Tibial nerve (tissue), 4 donors: Measurements from ENCODE around the gene NXPE4. TPM values are rescaled to one million over a fixed set of nuclear protein-coding genes. Genes with fewer than 3 reads are reported as not detected.
"Not testable (repeated sequence)": the region's sequence is repeated elsewhere in the genome, so short reads cannot be mapped to it uniquely, and the experiment has no call there.

Experiments
- DNase-seq, 2 donors: peaks; one replicate each; pipeline ENCODE4 v3.0.0-alpha.2; 2019; ENCODE audit warnings: low spot score in 2 of 2
- H3K27ac ChIP-seq, 4 donors: fragments of 200-600 bp; sonication (generic) in 3 of 4; one replicate each; pipeline ENCODE4 v1.5.1; 2017 to 2019; ENCODE audit warnings: mild to moderate bottlenecking in 1 of 4
- H3K27me3 ChIP-seq, 2 donors: fragments of 200-600 bp; sonication (generic) in 1 of 2; one replicate each; pipeline versions ENCODE4 v1.5.1 to v1.6.0; 2017 to 2019
- H3K36me3 ChIP-seq, 3 donors: fragments of 200-600 bp; sonication (generic); one replicate each; pipeline ENCODE4 v1.5.1; 2018 to 2019
- H3K4me1 ChIP-seq, 4 donors: fragments of 200-600 bp; sonication (generic) in 3 of 4; one replicate each; pipeline ENCODE4 v1.5.1; 2017 to 2019
- H3K4me3 ChIP-seq, 4 donors: fragments of 200-600 bp; sonication (generic) in 3 of 4; one replicate each; pipeline ENCODE4 v1.5.1; 2017 to 2019; ENCODE audit warnings: mild to moderate bottlenecking in 1 of 4, moderate library complexity in 1 of 4
- H3K9me3 ChIP-seq, 4 donors: fragments of 200-600 bp; sonication (generic) in 3 of 4; one replicate each; pipeline ENCODE4 v1.5.1; 2017 to 2019
- EP300 ChIP-seq, 2 donors: sonication (generic); formaldehyde crosslinking; IDR thresholded peaks; one replicate each; pipeline ENCODE4 v1.6.1; 2017; ENCODE audit warnings: antibody characterized with exemption in 2 of 2, mild to moderate bottlenecking in 1 of 2
- POLR2A ChIP-seq, 2 donors: fragments of 450-650 bp; IDR thresholded peaks; one replicate each; pipeline ENCODE4 v1.6.1; 2017; ENCODE audit warnings: antibody characterized with exemption in 2 of 2, mild to moderate bottlenecking in 2 of 2, moderate library complexity in 2 of 2
- WGBS, 2 donors: methylation state at CpG; one replicate each; pipeline ENCODE4 v1.1.5; 2018; 5-methylcytosine and 5-hydroxymethylcytosine counted together
- total RNA-seq, 4 donors: library from RNA; depleted of rRNA; stranded (reverse); fragments of >200 nt; gene quantifications; one replicate each; pipeline ENCODE4 v1.1.0, GENCODE V29; 2016
- TF ChIP-seq, protein P1 (sequence below), 5 experiments: fragments of 200-600 bp in 3 of 5; fragments of 450-650 bp in 2 of 5; sonication (generic) in 3 of 5; IDR thresholded peaks; one replicate each; pipeline ENCODE4 v1.5.1; 2016 to 2019; ENCODE audit warnings: antibody characterized with exemption in 5 of 5, mild to moderate bottlenecking in 3 of 5, moderate library complexity in 2 of 5

The NXPE4 gene
- total RNA-seq, 4 donors from 2014 or later: not detected

- no peak for DNase-seq
- H3K27me3 ChIP-seq: no peaks in the 10 kb centered on the region
- no peaks in the 10 kb centered on the region for H3K4me1 ChIP-seq
- TF ChIP-seq, protein P1, sequence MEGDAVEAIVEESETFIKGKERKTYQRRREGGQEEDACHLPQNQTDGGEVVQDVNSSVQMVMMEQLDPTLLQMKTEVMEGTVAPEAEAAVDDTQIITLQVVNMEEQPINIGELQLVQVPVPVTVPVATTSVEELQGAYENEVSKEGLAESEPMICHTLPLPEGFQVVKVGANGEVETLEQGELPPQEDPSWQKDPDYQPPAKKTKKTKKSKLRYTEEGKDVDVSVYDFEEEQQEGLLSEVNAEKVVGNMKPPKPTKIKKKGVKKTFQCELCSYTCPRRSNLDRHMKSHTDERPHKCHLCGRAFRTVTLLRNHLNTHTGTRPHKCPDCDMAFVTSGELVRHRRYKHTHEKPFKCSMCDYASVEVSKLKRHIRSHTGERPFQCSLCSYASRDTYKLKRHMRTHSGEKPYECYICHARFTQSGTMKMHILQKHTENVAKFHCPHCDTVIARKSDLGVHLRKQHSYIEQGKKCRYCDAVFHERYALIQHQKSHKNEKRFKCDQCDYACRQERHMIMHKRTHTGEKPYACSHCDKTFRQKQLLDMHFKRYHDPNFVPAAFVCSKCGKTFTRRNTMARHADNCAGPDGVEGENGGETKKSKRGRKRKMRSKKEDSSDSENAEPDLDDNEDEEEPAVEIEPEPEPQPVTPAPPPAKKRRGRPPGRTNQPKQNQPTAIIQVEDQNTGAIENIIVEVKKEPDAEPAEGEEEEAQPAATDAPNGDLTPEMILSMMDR (IDR thresholded peaks at IDR 0.05): no peak
- no peak overlapping the region for H3K4me3 ChIP-seq
- no peak overlapping the region for H3K27ac ChIP-seq
- peaks cover 0 to 41% (median 0%) of the 10 kb centered on the region in 4 donors for H3K9me3 ChIP-seq
- H3K36me3 ChIP-seq: no peaks in the 10 kb centered on the region
- WGBS, 2 donors: 92 to 94% methylated on average over 28 to 29 of the region's 29 CpGs
Observed at GRCh38 chr11:114617157-114618124, 21.9 kb upstream of the NXPE4 start.

DNA sequence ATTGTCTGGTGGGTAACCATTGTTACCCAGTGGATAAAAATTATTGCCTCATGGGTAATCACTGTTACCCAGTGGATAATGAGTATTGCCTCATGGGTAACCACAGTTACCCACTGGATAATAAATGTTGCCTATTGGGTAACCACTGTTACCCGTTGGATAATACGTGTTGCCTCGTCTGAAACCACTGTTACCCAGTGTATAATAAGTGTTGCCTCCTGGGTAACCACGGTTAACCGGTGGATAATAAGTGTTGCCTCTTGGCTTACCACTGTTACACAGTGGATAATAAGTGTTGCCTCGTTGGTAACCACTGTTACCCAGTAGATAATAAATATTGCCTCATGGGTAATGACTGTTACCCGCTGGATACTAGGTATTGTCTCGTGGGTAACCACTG lies 20.9 kb upstream of the NXPE4 start:
- no peak for DNase-seq

DNA sequence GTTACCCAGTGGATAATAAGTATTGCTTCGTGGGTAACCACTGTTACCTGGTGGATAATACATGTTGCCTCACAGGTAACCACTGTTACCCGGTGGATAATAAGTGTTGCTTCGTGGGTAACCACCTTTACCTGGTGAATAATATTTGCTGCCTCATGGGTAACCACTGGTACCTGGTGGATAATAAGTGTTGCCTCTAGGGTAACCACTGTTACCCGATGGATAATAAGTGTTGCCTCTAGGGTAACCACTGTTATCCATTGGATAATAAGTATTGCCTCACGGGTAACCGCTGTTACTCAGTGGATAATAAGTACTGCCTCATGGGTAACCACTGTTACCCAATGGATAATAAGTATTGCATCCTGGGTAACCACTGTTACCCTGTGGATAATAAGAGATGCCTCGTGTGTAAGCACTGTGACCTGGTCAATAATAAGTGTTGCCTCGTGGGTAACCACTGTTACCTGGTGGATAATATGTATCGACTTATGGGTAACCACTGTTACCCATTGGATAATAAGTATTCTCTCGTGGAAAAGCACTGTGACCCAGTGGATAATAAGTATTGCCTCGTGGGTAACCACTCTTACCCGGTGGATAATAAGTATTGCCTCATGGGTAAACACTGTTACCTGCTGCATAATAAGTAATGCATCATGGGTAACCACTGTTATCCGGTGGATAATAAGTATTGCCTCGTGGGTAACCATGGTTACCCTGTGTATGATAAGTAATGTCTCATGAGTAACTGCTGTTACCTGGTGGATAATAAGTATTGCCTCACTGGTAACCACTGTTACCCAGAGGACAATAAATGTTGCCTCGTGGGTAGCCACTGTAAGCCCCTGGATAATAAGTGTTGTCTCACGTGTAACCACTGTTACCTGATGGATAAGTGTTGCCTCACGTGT lies 20.1 kb upstream of the NXPE4 start:
- H3K27ac ChIP-seq: no peak overlapping the region
- H3K9me3 ChIP-seq: peaks cover 0 to 28% (median 0%) of the 10 kb centered on the region in 4 donors
- no peaks in the 10 kb centered on the region for H3K36me3 ChIP-seq
- H3K4me1 ChIP-seq: no peaks in the 10 kb centered on the region
- TF ChIP-seq POLR2A (IDR thresholded peaks at IDR 0.05) (no peak), EP300 (IDR thresholded peaks at IDR 0.05) (no peak)
- TF ChIP-seq, protein P1 (IDR thresholded peaks at IDR 0.05): no peak
- H3K27me3 ChIP-seq: no peaks in the 10 kb centered on the region
- DNase-seq: no peak
- WGBS, 2 donors: 89 to 90% methylated on average over 17 of the region's 17 CpGs
- H3K4me3 ChIP-seq: no peak overlapping the region

More for the DNA sequence above, 20.9 kb upstream of the NXPE4 start:
- no peak for TF ChIP-seq EP300 (IDR thresholded peaks at IDR 0.05)
- TF ChIP-seq, protein P1 (IDR thresholded peaks at IDR 0.05): no peak
- TF ChIP-seq POLR2A (IDR thresholded peaks at IDR 0.05): no peak
- Histone ChIP-seq H3K27me3 (no peaks in the 10 kb centered on the region), H3K9me3 (peaks cover 0 to 34% (median 0%) of the 10 kb centered on the region in 4 donors), H3K27ac (no peak overlapping the region), H3K4me3 (no peak overlapping the region), H3K4me1 (no peaks in the 10 kb centered on the region), H3K36me3 (no peaks in the 10 kb centered on the region)
- 90 to 95% methylated on average over 8 of the region's 8 CpGs for WGBS, 2 donors

DNA sequence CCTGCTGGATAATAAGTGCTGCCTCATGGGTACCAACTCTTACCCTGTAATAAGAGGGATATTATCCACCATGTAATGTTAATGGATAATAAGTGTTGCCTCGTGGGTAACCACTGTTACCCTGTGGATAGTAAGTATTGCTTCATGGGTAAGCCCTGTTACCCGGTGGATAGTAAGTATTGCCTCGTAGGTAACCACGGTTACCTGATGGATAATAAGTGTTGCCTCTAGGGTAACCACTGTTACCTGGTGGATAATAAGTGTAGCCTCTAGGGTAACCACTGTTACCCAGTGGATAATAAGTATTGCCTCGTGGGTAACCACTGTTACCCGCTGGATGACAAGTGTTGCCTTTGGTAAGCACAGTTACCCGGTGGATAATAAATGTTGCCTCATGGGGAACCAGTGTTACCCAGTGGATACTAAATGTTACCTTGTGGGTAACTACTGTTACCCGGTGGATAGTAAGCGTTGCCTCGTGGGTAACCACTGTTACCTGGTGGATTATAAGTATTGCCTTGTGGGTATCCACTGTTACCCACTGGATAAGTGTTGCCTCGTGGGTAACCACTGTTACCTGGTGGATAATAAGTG lies 18.6 kb upstream of the NXPE4 start:
- TF ChIP-seq, protein P1 (IDR thresholded peaks at IDR 0.05): no peak
- TF ChIP-seq EP300 (IDR thresholded peaks at IDR 0.05) (no peak), POLR2A (IDR thresholded peaks at IDR 0.05) (no peak)
- Histone ChIP-seq H3K4me1 (no peaks in the 10 kb centered on the region), H3K36me3 (no peaks in the 10 kb centered on the region), H3K27ac (no peak overlapping the region), H3K9me3 (peaks cover 0 to 30% (median 0%) of the 10 kb centered on the region in 4 donors), H3K27me3 (no peaks in the 10 kb centered on the region), H3K4me3 (no peak overlapping the region)
- no peak for DNase-seq
- 87% methylated on average over 11 of the region's 11 CpGs for WGBS, 2 donors

GRCh38 chr11:114613094-114613493 lies 17.5 kb upstream of the NXPE4 start:
- H3K36me3 ChIP-seq, H3K4me1 ChIP-seq, DNase-seq, H3K4me3 ChIP-seq, H3K27ac ChIP-seq, H3K27me3 ChIP-seq: not testable (repeated sequence)
- 86 to 88% methylated on average over 9 of the region's 9 CpGs for WGBS, 2 donors
- peaks cover 0 to 30% (median 0%) of the 10 kb centered on the region in 4 donors for H3K9me3 ChIP-seq
